ENCODE data around the gene PANX1. TPM values are rescaled to one million over a fixed set of nuclear protein-coding genes. Genes with fewer than 3 reads are reported as not detected.

Gene PANX1
- total and polyA plus RNA-seq, 2 experiments from 2014 or later, result 25.1 to 58.1 TPM

GRCh38 chr11:94211261-94211830, 82.7 kb downstream of the PANX1 start:
- Histone ChIP-seq H3K79me2 (no peaks in the 10 kb centered on the region), H3K27me3 (no peaks in the 10 kb centered on the region), H3K27ac (no peak overlapping the region), H4K20me1 (ENCODE audit: insufficient read depth, poor library complexity, severe bottlenecking) (no peaks in the 10 kb centered on the region), H3K4me3 (no peak overlapping the region), H3K9me3 (ENCODE audit: low read depth) (no peaks in the 10 kb centered on the region), H3K4me2 (no peak overlapping the region), H2AFZ (no peak overlapping the region), H3K4me1 (ENCODE audit: insufficient read depth) (no peaks in the 10 kb centered on the region), H3K36me3 (replicated peaks; ENCODE audit: insufficient read depth, low read depth) (no peaks in the 10 kb centered on the region), H3K9me2 (replicated peaks; ENCODE audit: insufficient read depth) (no peaks in the 10 kb centered on the region)
- WGBS (ENCODE audit: low lambda C conversion rate, missing lambda C conversion rate), result 86% methylated on average over 2 of the region's 2 CpGs
- no peak for TF ChIP-seq EZH2 (IDR thresholded peaks at IDR 0.05; ENCODE audit: borderline replicate concordance)
- DNase-seq (ENCODE audit: low spot score), result no peak

- no peaks in the 10 kb centered on the region for H3K4me1 ChIP-seq (ENCODE audit: insufficient read depth)
- H3K9me2 ChIP-seq (replicated peaks; ENCODE audit: insufficient read depth), result no peaks in the 10 kb centered on the region
- TF ChIP-seq CTCF (IDR thresholded peaks at IDR 0.05; ENCODE audit: poor library complexity), result no peak
- TF ChIP-seq EZH2phosphoT487 (IDR thresholded peaks at IDR 0.05; ENCODE audit: low read depth, severe bottlenecking, unreplicated experiment), result no peak
- TF ChIP-seq EZH2 (IDR thresholded peaks at IDR 0.05; ENCODE audit: borderline replicate concordance), result no peak
- no peak overlapping the region for H3K4me2 ChIP-seq
- H3K4me3 ChIP-seq, result no peak overlapping the region
- WGBS (ENCODE audit: low lambda C conversion rate, missing lambda C conversion rate), result 89% methylated on average over 2 of the region's 2 CpGs
- H3K27me3 ChIP-seq, result no peaks in the 10 kb centered on the region
- no peaks in the 10 kb centered on the region for H3K9me3 ChIP-seq (ENCODE audit: low read depth)
- H4K20me1 ChIP-seq (ENCODE audit: insufficient read depth, poor library complexity, severe bottlenecking), result no peaks in the 10 kb centered on the region
- no peak overlapping the region for H2AFZ ChIP-seq
- no peak overlapping the region for H3K27ac ChIP-seq
- DNase-seq (ENCODE audit: low spot score), result no peak
- H3K36me3 ChIP-seq (replicated peaks; ENCODE audit: insufficient read depth, low read depth), result no peaks in the 10 kb centered on the region
- no peaks in the 10 kb centered on the region for H3K79me2 ChIP-seq
These were observed 84.3 kb downstream of the PANX1 start for GRCh38 chr11:94212898-94213297.

GRCh38 chr11:94217705-94218104, 89.1 kb downstream of the PANX1 start:
- H3K36me3 ChIP-seq (replicated peaks; ENCODE audit: insufficient read depth, low read depth), result no peaks in the 10 kb centered on the region
- no peaks in the 10 kb centered on the region for H3K79me2 ChIP-seq
- whole genome bisulfite sequencing (ENCODE audit: low lambda C conversion rate, missing lambda C conversion rate), result 90% methylated on average over 1 of the region's 1 CpG

GRCh38 chr11:94218372-94218771, 89.7 kb downstream of the PANX1 start:
- Histone ChIP-seq H3K27ac (no peak overlapping the region), H3K4me1 (ENCODE audit: insufficient read depth) (no peaks in the 10 kb centered on the region), H3K4me2 (no peak overlapping the region), H3K27me3 (no peaks in the 10 kb centered on the region), H3K9me3 (ENCODE audit: low read depth) (no peaks in the 10 kb centered on the region), H3K36me3 (replicated peaks; ENCODE audit: insufficient read depth, low read depth) (no peaks in the 10 kb centered on the region), H2AFZ (no peak overlapping the region), H3K4me3 (no peak overlapping the region), H3K9me2 (replicated peaks; ENCODE audit: insufficient read depth) (no peaks in the 10 kb centered on the region), H3K79me2 (no peaks in the 10 kb centered on the region), H4K20me1 (ENCODE audit: insufficient read depth, poor library complexity, severe bottlenecking) (no peaks in the 10 kb centered on the region)
- 84% methylated on average over 2 of the region's 2 CpGs for WGBS (ENCODE audit: low lambda C conversion rate, missing lambda C conversion rate)
- no peak for TF ChIP-seq CTCF (IDR thresholded peaks at IDR 0.05; ENCODE audit: poor library complexity)
- no peak for TF ChIP-seq EZH2 (IDR thresholded peaks at IDR 0.05; ENCODE audit: borderline replicate concordance)
- no peak for TF ChIP-seq EZH2phosphoT487 (IDR thresholded peaks at IDR 0.05; ENCODE audit: low read depth, severe bottlenecking, unreplicated experiment)
- no peak for DNase-seq (ENCODE audit: low spot score)

More at GRCh38 chr11:94217705-94218104, 89.1 kb downstream of the PANX1 start:
- Histone ChIP-seq H2AFZ (no peak overlapping the region), H3K27me3 (no peaks in the 10 kb centered on the region), H3K27ac (no peak overlapping the region), H3K9me2 (replicated peaks; ENCODE audit: insufficient read depth) (no peaks in the 10 kb centered on the region), H4K20me1 (ENCODE audit: insufficient read depth, poor library complexity, severe bottlenecking) (no peaks in the 10 kb centered on the region), H3K4me3 (no peak overlapping the region), H3K4me2 (no peak overlapping the region), H3K9me3 (ENCODE audit: low read depth) (no peaks in the 10 kb centered on the region), H3K4me1 (ENCODE audit: insufficient read depth) (no peaks in the 10 kb centered on the region)
- no peak for DNase-seq (ENCODE audit: low spot score)
- no peak for TF ChIP-seq EZH2phosphoT487 (IDR thresholded peaks at IDR 0.05; ENCODE audit: low read depth, severe bottlenecking, unreplicated experiment)
- no peak for TF ChIP-seq EZH2 (IDR thresholded peaks at IDR 0.05; ENCODE audit: borderline replicate concordance)
